Adrenal gland (tissue), 12 donors: ENCODE measurements around the gene C17orf100. TPM values are rescaled to one million over a fixed set of nuclear protein-coding genes. Genes with fewer than 3 reads are reported as not detected.

ENCODE experiments used
- DNase-seq, 7 donors: peaks; one replicate each; pipeline ENCODE4 v3.0.0-alpha.2; 2019 to 2020
- H3K27ac ChIP-seq, 5 donors: fragments of 200-600 bp; sonication (generic) in 4 of 5; 1 replicate in 3 of 5; 2 replicates in 2 of 5; pipeline versions ENCODE4 v1.5.1 to v1.8.0; 2016 to 2020; ENCODE audit warnings: mild to moderate bottlenecking in 1 of 5
- H3K27me3 ChIP-seq: fragments of 200-600 bp; 2 replicates; pipeline ENCODE4 v1.8.0; 2021
- H3K36me3 ChIP-seq, 2 donors: fragments of 200-600 bp; replicated peaks in 1 of 2; 1 replicate in 1 of 2; 2 replicates in 1 of 2; pipeline versions ENCODE4 v1.5.1 to v1.8.0; 2018 to 2022
- H3K4me1 ChIP-seq, 2 donors: fragments of 200-600 bp; replicated peaks in 1 of 2; 1 replicate in 1 of 2; 2 replicates in 1 of 2; pipeline versions ENCODE4 v1.5.1 to v1.8.0; 2018 to 2021
- H3K4me3 ChIP-seq, 4 donors: fragments of 200-600 bp; sonication (generic) in 3 of 4; one replicate each; pipeline ENCODE4 v1.5.1; 2016 to 2018
- H3K9me3 ChIP-seq, 3 donors: fragments of 200-600 bp; sonication (generic) in 1 of 3; replicated peaks in 1 of 3; 1 replicate in 2 of 3; 2 replicates in 1 of 3; pipeline versions ENCODE4 v1.5.1 to v1.8.0; 2016 to 2021
- CTCF ChIP-seq, 6 experiments: fragments of 450-650 bp in 4 of 6; fragments of 200-600 bp in 2 of 6; sonication (generic) in 1 of 6; IDR thresholded peaks; 1 replicate in 5 of 6; 2 replicates in 1 of 6; pipeline versions ENCODE4 v1.5.1 to v1.8.0; 2016 to 2021; ENCODE audit warnings: antibody characterized with exemption in 6 of 6, mild to moderate bottlenecking in 2 of 6, moderate library complexity in 1 of 6
- POLR2A ChIP-seq, 2 donors: fragments of 450-650 bp; IDR thresholded peaks; one replicate each; pipeline ENCODE4 v1.6.1; 2017; ENCODE audit warnings: antibody characterized with exemption in 2 of 2, mild to moderate bottlenecking in 2 of 2, moderate library complexity in 1 of 2
- WGBS, 4 donors: extraction: QIAGEN DNeasy Blood & Tissue Kit in 2 of 4; methylation state at CpG; one replicate each; pipeline versions ENCODE4 v1.1.5 to v1.1.7; 2013 to 2017; 5-methylcytosine and 5-hydroxymethylcytosine counted together
- intact Hi-C, 2 donors: fragments of 100-400 bp; cut with DNase I; formaldehyde crosslinking; loops; one replicate each; pipeline versions ENCODE4 v1.14.1 to v1.15.0; 2022 to 2023
- polyA plus RNA-seq, 3 donors: library from polyadenylated mRNA; stranded (reverse); fragments of 200-250 nt in 2 of 3; fragments of 350-450 nt in 1 of 3; fragmentation: Illumina TruSeq in 1 of 3; extraction: RNeasy Lipid Tissue Mini Kit (QIAGEN cat#74804) in 1 of 3; gene quantifications; one replicate each; pipeline ENCODE4 v1.2.3, GENCODE V29; 2013 to 2014
- total RNA-seq, 9 donors: library from RNA; depleted of rRNA in 4 of 9; stranded (reverse); fragments of >200 nt in 4 of 9; fragments of 120-200 nt in 1 of 9; fragmentation: NEBNext Ultra II Directional in 1 of 9; extraction: Animal tissue kit (Norgen Biotek cat#: 25700) in 1 of 9; gene quantifications; one replicate each; pipeline versions ENCODE4 v1.1.0 to v1.2.4, GENCODE V29; 2013 to 2023
- donor health status: healthy with polysubstance abuse.
- donor health status: Bipolar disorder and iron deficiency.
- donor health status: DM: yes; HTN: yes; CAD: no.
- donor health status: DM: no; HTN: no; CAD: no.
- donor health status: DM: no; HTN: no; CAD: no.
- donor health status: DM: yes; HTN: yes; CAD: no.

The C17orf100 gene
- total and polyA plus RNA-seq, 12 donors = 0.87 to 3.6 (median 2.1) TPM

DNA sequence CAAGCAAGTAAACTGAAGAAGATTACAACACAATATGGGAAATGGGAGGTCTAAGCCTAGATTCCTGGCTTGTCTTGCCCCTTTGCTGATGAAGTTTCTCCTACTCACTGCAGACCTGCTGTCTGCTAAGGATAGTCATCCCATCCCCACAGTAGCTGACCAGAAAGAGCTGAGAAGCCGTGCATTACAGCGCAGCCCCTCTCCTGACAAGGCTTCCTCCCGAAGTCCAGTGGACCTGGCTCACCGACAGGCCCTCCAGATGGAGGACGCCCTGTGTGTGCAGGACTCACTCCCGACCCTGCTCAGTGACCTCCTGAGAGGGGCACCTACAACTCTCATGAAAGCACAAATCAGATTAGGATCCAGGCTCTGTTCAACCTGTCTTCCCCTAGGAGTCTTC is 46.4 kb upstream of the C17orf100 start:
- DNase-seq = no peak
- H3K27ac ChIP-seq = no peak overlapping the region
- WGBS, 4 donors = 80 to 100% (median 92%) methylated on average over 1 to 6 of the region's 6 CpGs

DNA sequence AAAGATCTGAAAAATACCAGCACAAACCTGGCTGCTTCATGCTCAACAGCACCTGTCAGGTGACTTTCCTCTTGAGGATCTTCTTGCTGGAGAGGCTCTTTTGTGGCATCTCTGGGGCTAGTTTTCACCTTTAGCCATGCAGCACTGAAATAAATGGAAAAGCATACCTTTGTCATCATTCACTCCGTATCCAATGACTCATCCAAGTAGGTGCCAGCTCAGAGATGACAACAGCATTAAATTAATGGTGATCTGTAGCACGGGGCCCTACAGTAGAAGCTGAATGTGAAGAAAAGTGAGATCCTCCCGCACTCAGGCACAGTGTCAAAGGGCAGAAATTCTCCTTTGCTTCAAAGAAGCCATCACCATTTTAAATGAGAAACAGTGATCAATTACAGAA is 43.2 kb upstream of the C17orf100 start:
- DNase-seq = no peak
- TF ChIP-seq CTCF (IDR thresholded peaks at IDR 0.05) (no peak), POLR2A (IDR thresholded peaks at IDR 0.05) (no peak)
- Histone ChIP-seq H3K27ac (no peak overlapping the region), H3K36me3 (peaks cover 0 to 59% of the 10 kb centered on the region in 2 donors), H3K4me1 (peaks cover 0 to 8% of the 10 kb centered on the region in 2 donors), H3K27me3 (no peaks in the 10 kb centered on the region), H3K9me3 (no peaks in the 10 kb centered on the region), H3K4me3 (no peak overlapping the region)
- WGBS, 4 donors = 63 to 68% (median 68%) methylated on average over 3 of the region's 3 CpGs
- intact Hi-C loops = no loop called here

More for the DNA sequence above, 46.4 kb upstream of the C17orf100 start:
- no peak for TF ChIP-seq POLR2A (IDR thresholded peaks at IDR 0.05)
- no peak for TF ChIP-seq CTCF (IDR thresholded peaks at IDR 0.05)
- Histone ChIP-seq H3K27me3 (no peaks in the 10 kb centered on the region), H3K4me1 (no peaks in the 10 kb centered on the region), H3K4me3 (no peak overlapping the region), H3K9me3 (no peaks in the 10 kb centered on the region), H3K36me3 (peaks cover 0 to 59% of the 10 kb centered on the region in 2 donors)
- intact Hi-C loops = no loop called here

DNA sequence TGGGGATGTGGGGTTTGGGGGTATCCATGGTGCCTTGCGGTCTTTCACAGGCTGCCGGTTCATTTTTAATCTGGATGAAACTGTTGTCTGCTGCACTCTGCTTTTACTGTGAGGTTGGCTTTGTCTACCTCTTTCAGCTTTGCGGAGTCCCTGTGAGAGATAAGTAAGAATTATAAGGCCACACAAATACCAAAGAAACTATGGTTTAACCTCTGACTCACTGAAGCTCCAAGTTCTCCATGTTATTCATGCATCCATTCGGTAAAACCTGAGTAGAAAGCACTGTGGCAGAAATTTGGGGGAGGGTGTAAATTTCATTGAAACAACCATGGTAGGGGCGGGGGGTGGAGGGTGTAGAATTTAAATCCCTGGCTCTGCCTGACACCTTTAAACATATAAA is 41.6 kb upstream of the C17orf100 start:
- intact Hi-C loops = no loop called here
- WGBS, 4 donors = 91 to 100% (median 97%) methylated on average over 5 of the region's 5 CpGs

GRCh38 chr17:6611231-6611630 is 40.3 kb upstream of the C17orf100 start:
- Histone ChIP-seq H3K4me1 (peaks cover 0 to 8% of the 10 kb centered on the region in 2 donors), H3K27ac (no peak overlapping the region), H3K9me3 (no peaks in the 10 kb centered on the region), H3K4me3 (no peak overlapping the region), H3K27me3 (no peaks in the 10 kb centered on the region), H3K36me3 (peaks cover 0 to 45% of the 10 kb centered on the region in 2 donors)
- 94 to 97% (median 96%) methylated on average over 4 of the region's 4 CpGs for WGBS, 4 donors
- intact Hi-C loops = no loop called here
- no peak for TF ChIP-seq POLR2A (IDR thresholded peaks at IDR 0.05)
- no peak for TF ChIP-seq CTCF (IDR thresholded peaks at IDR 0.05)
- no peak for DNase-seq

More for the DNA sequence above, 41.6 kb upstream of the C17orf100 start:
- Histone ChIP-seq H3K4me3 (no peak overlapping the region), H3K9me3 (no peaks in the 10 kb centered on the region), H3K4me1 (peaks cover 0 to 8% of the 10 kb centered on the region in 2 donors), H3K27me3 (no peaks in the 10 kb centered on the region), H3K36me3 (peaks cover 0 to 57% of the 10 kb centered on the region in 2 donors), H3K27ac (no peak overlapping the region)
- no peak for TF ChIP-seq CTCF (IDR thresholded peaks at IDR 0.05)
- no peak for TF ChIP-seq POLR2A (IDR thresholded peaks at IDR 0.05)
- DNase-seq = no peak
